Astrocyte of the cerebellum (primary cell): ENCODE data around the gene GHRHR.

ENCODE experiments used
- DNase-seq: peaks from one replicate; pipeline ENCODE4 v3.0.0-alpha.2; 2011; ENCODE audit warnings: low read depth
- H3K4me3 ChIP-seq: 2 replicates; pipeline ENCODE4 v1.5.1; 2011; ENCODE audit warnings: mild to moderate bottlenecking, low read depth, low read length, moderate library complexity
- CTCF ChIP-seq: IDR thresholded peaks from 2 replicates; pipeline ENCODE4 v1.5.1; 2012; ENCODE audit warnings: low read length, low read depth, moderate library complexity, mild to moderate bottlenecking; ENCODE audit errors: missing control alignments
- in situ Hi-C: cut with HindIII; loops from 2 replicates; pipeline ENCODE4 v1.10.0; 2017; ENCODE audit warnings: low sequenced_read_pairs

GHRHR gene

GRCh38 chr7:31017032-31017675 is 53.4 kb downstream of the GHRHR start:
- in situ Hi-C loops: no loop called here
- TF ChIP-seq CTCF: no peak
- no peak overlapping the region for H3K4me3 ChIP-seq
- DNase-seq: no peak

GRCh38 chr7:31017721-31018120 is 54.0 kb downstream of the GHRHR start:
- no peak for TF ChIP-seq CTCF
- in situ Hi-C loops: no loop called here
- no peak overlapping the region for H3K4me3 ChIP-seq
- DNase-seq: no peak

GRCh38 chr7:31019509-31019908 is 55.8 kb downstream of the GHRHR start:
- no peak overlapping the region for H3K4me3 ChIP-seq
- TF ChIP-seq CTCF: no peak
- no peak for DNase-seq
- in situ Hi-C loops: no loop called here

- DNase-seq: no peak
- in situ Hi-C loops: no loop called here
- H3K4me3 ChIP-seq: no peak overlapping the region
- no peak for TF ChIP-seq CTCF
Observed at GRCh38 chr7:31020161-31020560, 56.4 kb downstream of the GHRHR start.

GRCh38 chr7:31020652-31021051 is 56.9 kb downstream of the GHRHR start:
- TF ChIP-seq CTCF: no peak
- no peak for DNase-seq
- in situ Hi-C loops: no loop called here
- H3K4me3 ChIP-seq: no peak overlapping the region

GRCh38 chr7:31022117-31022516 is 58.4 kb downstream of the GHRHR start:
- TF ChIP-seq CTCF: no peak
- H3K4me3 ChIP-seq: no peak overlapping the region
- no peak for DNase-seq
- in situ Hi-C loops: no loop called here
